Measurements from ENCODE around the gene RPL19.

Gene RPL19

DNA sequence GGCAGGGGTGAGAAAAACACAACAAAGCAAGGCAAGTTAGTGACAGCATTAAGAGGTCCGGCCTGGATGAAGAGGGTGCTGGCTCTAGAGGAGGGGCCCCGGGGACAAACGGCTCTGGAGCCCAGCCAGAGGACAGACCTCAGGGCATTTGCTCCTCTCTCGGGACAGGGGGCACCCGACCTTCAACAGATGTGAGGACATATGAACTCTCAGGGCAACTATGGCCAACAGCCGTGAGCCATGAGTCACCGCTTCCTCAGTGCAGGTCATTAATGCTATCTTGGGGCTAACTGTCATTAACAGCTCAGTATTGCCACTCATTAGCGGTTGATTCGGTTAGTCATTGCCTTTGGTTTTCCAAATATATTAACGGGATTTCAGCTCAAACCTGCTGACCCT is 24.4 kb upstream of the RPL19 start:
- TF ChIP-seq, protein P1, sequence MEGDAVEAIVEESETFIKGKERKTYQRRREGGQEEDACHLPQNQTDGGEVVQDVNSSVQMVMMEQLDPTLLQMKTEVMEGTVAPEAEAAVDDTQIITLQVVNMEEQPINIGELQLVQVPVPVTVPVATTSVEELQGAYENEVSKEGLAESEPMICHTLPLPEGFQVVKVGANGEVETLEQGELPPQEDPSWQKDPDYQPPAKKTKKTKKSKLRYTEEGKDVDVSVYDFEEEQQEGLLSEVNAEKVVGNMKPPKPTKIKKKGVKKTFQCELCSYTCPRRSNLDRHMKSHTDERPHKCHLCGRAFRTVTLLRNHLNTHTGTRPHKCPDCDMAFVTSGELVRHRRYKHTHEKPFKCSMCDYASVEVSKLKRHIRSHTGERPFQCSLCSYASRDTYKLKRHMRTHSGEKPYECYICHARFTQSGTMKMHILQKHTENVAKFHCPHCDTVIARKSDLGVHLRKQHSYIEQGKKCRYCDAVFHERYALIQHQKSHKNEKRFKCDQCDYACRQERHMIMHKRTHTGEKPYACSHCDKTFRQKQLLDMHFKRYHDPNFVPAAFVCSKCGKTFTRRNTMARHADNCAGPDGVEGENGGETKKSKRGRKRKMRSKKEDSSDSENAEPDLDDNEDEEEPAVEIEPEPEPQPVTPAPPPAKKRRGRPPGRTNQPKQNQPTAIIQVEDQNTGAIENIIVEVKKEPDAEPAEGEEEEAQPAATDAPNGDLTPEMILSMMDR (IDR thresholded peaks at IDR 0.05; ENCODE audit: control extremely low read depth, extremely low read depth, low read depth, missing control alignments) = no peak
- CTCF ChIA-PET = interaction anchor here (0.8 to 6.0 kb wide), 28 partner anchors 8 to 304 kb away, joined by 3 to 107 read pairs (median 6); partner anchors contain the start of genes ARL5C, FBXL20 and RPL19
- no peak for DNase-seq (ENCODE audit: extremely low spot score)
- POLR2A ChIA-PET = no interaction called here

- POLR2A ChIA-PET = no interaction called here
- TF ChIP-seq, protein P1 (IDR thresholded peaks at IDR 0.05; ENCODE audit: control extremely low read depth, extremely low read depth, low read depth, missing control alignments) = no peak
- DNase-seq (ENCODE audit: extremely low spot score) = no peak
- CTCF ChIA-PET = interaction anchor here (1.7 to 6.0 kb wide), 2 partner anchors 12 to 23 kb away, joined by 5 to 107 read pairs; partner anchors contain the start of gene ARL5C
These were observed 22.8 kb upstream of the RPL19 start for GRCh38 chr17:39177256-39177655.

GRCh38 chr17:39178536-39178935 is 21.5 kb upstream of the RPL19 start:
- POLR2A ChIA-PET = no interaction called here
- TF ChIP-seq, protein P1 (IDR thresholded peaks at IDR 0.05; ENCODE audit: control extremely low read depth, extremely low read depth, low read depth, missing control alignments) = no peak
- no peak for DNase-seq (ENCODE audit: extremely low spot score)
- CTCF ChIA-PET = interaction anchor here (1.5 to 6.0 kb wide), 3 partner anchors 13 to 195 kb away, joined by 3 to 107 read pairs (median 13); partner anchors contain the start of gene ARL5C

- no peak for DNase-seq (ENCODE audit: extremely low spot score)
- ChIA-PET CTCF (interaction anchor here (1.5 to 1.9 kb wide), 2 partner anchors 12 to 17 kb away, joined by 5 to 7 read pairs; no protein-coding TSS in a partner anchor), POLR2A (no interaction called here)
- TF ChIP-seq, protein P1 (IDR thresholded peaks at IDR 0.05; ENCODE audit: control extremely low read depth, extremely low read depth, low read depth, missing control alignments) = no peak
These were observed 18.8 kb upstream of the RPL19 start for GRCh38 chr17:39181303-39181702.

DNA sequence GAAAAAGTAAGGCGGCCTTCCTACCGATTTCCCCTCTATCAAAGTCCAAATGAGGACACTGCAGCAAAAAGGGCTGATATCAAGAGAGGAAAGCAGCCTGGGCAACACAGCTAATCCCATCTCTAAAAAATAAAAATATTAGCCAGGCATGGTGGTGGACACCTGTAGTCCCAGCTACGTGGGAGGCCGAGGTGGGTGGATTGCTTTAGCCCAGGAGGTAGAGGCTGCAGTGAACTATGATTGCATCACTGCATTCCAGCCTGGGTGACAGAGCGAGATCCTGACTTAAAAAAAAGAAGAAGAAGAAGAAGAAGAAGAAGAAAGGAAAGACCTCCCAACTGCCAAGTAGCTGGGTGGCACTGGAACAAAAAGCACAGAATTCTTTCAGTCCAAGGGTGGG is 17.0 kb upstream of the RPL19 start:
- ChIA-PET CTCF (interaction anchor here (1.0 to 1.6 kb wide), 4 partner anchors 9 to 30 kb away, joined by 4 to 17 read pairs (median 4); no protein-coding TSS in a partner anchor), POLR2A (no interaction called here)
- TF ChIP-seq, protein P1 (IDR thresholded peaks at IDR 0.05; ENCODE audit: control extremely low read depth, extremely low read depth, low read depth, missing control alignments) = no peak
- no peak for DNase-seq (ENCODE audit: extremely low spot score)

GRCh38 chr17:39183720-39184119 is 16.4 kb upstream of the RPL19 start:
- ChIA-PET POLR2A (no interaction called here), CTCF (interaction anchor here (1.0 to 1.6 kb wide), 4 partner anchors 8 to 31 kb away, joined by 4 to 17 read pairs (median 4); no protein-coding TSS in a partner anchor)
- DNase-seq (ENCODE audit: extremely low spot score) = no peak
- TF ChIP-seq, protein P1 (IDR thresholded peaks at IDR 0.05; ENCODE audit: control extremely low read depth, extremely low read depth, low read depth, missing control alignments) = no peak

Data from GM10248 (cell line).